HCT116 (cell line): Measurements from ENCODE around the gene NASP. TPM values are rescaled to one million over a fixed set of nuclear protein-coding genes. Genes with fewer than 3 reads are reported as not detected.

Experiments
- ATAC-seq: fragments of 200-7000 bp; cut with Tn5 transposase; 2 replicates; pipeline ENCODE4 v1.9.1; 2020; ENCODE audit warnings: mild to moderate bottlenecking, moderate library complexity
- BruUV-seq: library from RNA; stranded (reverse); fragments of 400-500 nt; replicated peaks from 2 replicates; lab custom pipeline; 2021; lab: Mats Ljungman, UMichigan
- CTCF ChIA-PET: fragments of 300-600 bp; sonication (Branson Sonifier 250); formaldehyde crosslinking; loops from one replicate; lab custom pipeline; 2021; ENCODE audit warnings: antibody characterized with exemption; lab: Charles Lee
- POLR2A ChIA-PET: fragments of 300-600, 350-600 bp; sonication (Branson Sonifier 250); formaldehyde crosslinking; loops from one replicate; lab custom pipeline; 2021; ENCODE audit warnings: antibody characterized with exemption; lab: Charles Lee
- RAD21 ChIA-PET, 2 experiments: fragments of 300-600 bp; sonication (Branson Sonifier 250); formaldehyde crosslinking; loops; one replicate each; lab custom pipeline; 2023; ENCODE audit warnings: low total read pairs in 2 of 2; ENCODE audit not compliant: uncharacterized antibody in 2 of 2, unreplicated experiment in 2 of 2, low non-redundant PET in 1 of 2; lab: Charles Lee
- DNase-seq: peaks from one replicate; pipeline ENCODE4 v3.0.0-alpha.2; 2010; ENCODE audit warnings: low read depth, low spot score
- H2AFZ ChIP-seq: fragments of 200-600 bp; shearing (Covaris generic), sonication (generic); 2 replicates; pipeline ENCODE4 v1.6.1; 2017; ENCODE audit warnings: low read depth, mixed run types, mixed read lengths, antibody characterized with exemption, low read length; ENCODE audit not compliant: poor library complexity, severe bottlenecking
- H3K27ac ChIP-seq: 2 replicates; pipeline ENCODE4 v1.5.1; 2012; ENCODE audit warnings: low read depth, low read length
- H3K27me3 ChIP-seq: fragments of 200-600 bp; sonication (generic); 2 replicates; pipeline ENCODE4 v1.6.1; 2016; ENCODE audit warnings: mixed run types, low read length, mixed read lengths; ENCODE audit not compliant: insufficient read depth
- H3K36me3 ChIP-seq, 2 experiments: fragments of 200-500 bp in 1 of 2; fragments of 200-600 bp in 1 of 2; sonication (Bioruptor generic) in 1 of 2; sonication (generic) in 1 of 2; 2 replicates each; pipeline versions ENCODE4 v1.5.1 to v1.6.1; 2014 to 2016; ENCODE audit warnings: low read length in 2 of 2, inconsistent platforms in 1 of 2, mixed read lengths in 1 of 2, mixed run types in 1 of 2; ENCODE audit not compliant: insufficient read depth in 2 of 2, control insufficient read depth in 1 of 2
- H3K4me1 ChIP-seq, 2 experiments: fragments of 200-600 bp in 1 of 2; sonication (generic) in 1 of 2; 2 replicates each; pipeline versions ENCODE4 v1.5.1 to v1.6.1; 2012 to 2017; ENCODE audit warnings: low read length in 2 of 2, inconsistent platforms in 1 of 2, mild to moderate bottlenecking in 1 of 2, mixed read lengths in 1 of 2, mixed run types in 1 of 2, moderate library complexity in 1 of 2; ENCODE audit not compliant: insufficient read depth in 2 of 2, control insufficient read depth in 1 of 2
- H3K4me2 ChIP-seq: fragments of 200-600 bp; sonication (generic); 2 replicates; pipeline ENCODE4 v1.6.1; 2017; ENCODE audit warnings: mixed run types, low read length, mixed read lengths
- H3K4me3 ChIP-seq, 2 experiments: fragments of 200-600 bp in 1 of 2; sonication (generic) in 1 of 2; replicated peaks in 1 of 2; 2 replicates each; pipeline ENCODE4 v1.5.1; 2011 to 2016; ENCODE audit warnings: low read length in 2 of 2, control low read depth in 1 of 2, low read depth in 1 of 2, mild to moderate bottlenecking in 1 of 2, mixed read lengths in 1 of 2, mixed run types in 1 of 2
- H3K79me2 ChIP-seq: fragments of 200-600 bp; sonication (generic); 2 replicates; pipeline ENCODE4 v1.6.1; 2017; ENCODE audit warnings: mild to moderate bottlenecking, mixed run types, low read length, moderate library complexity, mixed read lengths; ENCODE audit not compliant: insufficient read depth
- H3K9ac ChIP-seq: fragments of 200-600 bp; sonication (generic); 2 replicates; pipeline ENCODE4 v1.6.1; 2016; ENCODE audit warnings: low read length, mixed read lengths
- H3K9me2 ChIP-seq: fragments of 200-600 bp; sonication (generic), shearing (Covaris generic); 2 replicates; pipeline ENCODE4 v1.6.1; 2017; ENCODE audit warnings: mixed run types, mild to moderate bottlenecking, moderate library complexity; ENCODE audit not compliant: insufficient read depth
- H3K9me3 ChIP-seq, 2 experiments: fragments of 200-500 bp in 1 of 2; fragments of 200-600 bp in 1 of 2; sonication (Bioruptor generic) in 1 of 2; sonication (generic) in 1 of 2; 2 replicates each; pipeline ENCODE4 v1.6.1; 2014 to 2017; ENCODE audit warnings: low read length in 2 of 2, mixed read lengths in 2 of 2, inconsistent platforms in 1 of 2, low read depth in 1 of 2, mild to moderate bottlenecking in 1 of 2, mixed run types in 1 of 2, moderate library complexity in 1 of 2; ENCODE audit not compliant: control insufficient read depth in 1 of 2, insufficient read depth in 1 of 2
- H4K20me1 ChIP-seq: fragments of 200-600 bp; sonication (generic), shearing (Covaris generic); 2 replicates; pipeline ENCODE4 v1.6.1; 2017; ENCODE audit warnings: mixed run types, mild to moderate bottlenecking, moderate library complexity; ENCODE audit not compliant: insufficient read depth
- CBX3 ChIP-seq: IDR thresholded peaks from 2 replicates; pipeline ENCODE4 v1.6.1; 2012; ENCODE audit warnings: low read depth
- CEBPB ChIP-seq: IDR thresholded peaks from 2 replicates; pipeline ENCODE4 v1.6.1; 2012; ENCODE audit warnings: low read depth
- ELF1 ChIP-seq: IDR thresholded peaks from 2 replicates; pipeline ENCODE4 v1.6.1; 2012; ENCODE audit warnings: low read depth, borderline replicate concordance
- EZH2phosphoT487 ChIP-seq: fragments of 200-600 bp; IDR thresholded peaks from 2 replicates; pipeline ENCODE4 v1.6.1; 2018; ENCODE audit warnings: antibody characterized with exemption, borderline replicate concordance
- POLR2A ChIP-seq: IDR thresholded peaks from 2 replicates; pipeline ENCODE4 v1.7.0; 2011; ENCODE audit warnings: borderline replicate concordance; ENCODE audit not compliant: insufficient read depth, insufficient read length; ENCODE audit errors: extremely low read depth
- POLR2AphosphoS5 ChIP-seq: IDR thresholded peaks from 2 replicates; pipeline ENCODE4 v1.6.1; 2011; ENCODE audit warnings: mild to moderate bottlenecking, low read depth, low read length, moderate library complexity
- SP1 ChIP-seq: IDR thresholded peaks from 2 replicates; pipeline ENCODE4 v1.6.1; 2012; ENCODE audit warnings: low read depth
- ZFX ChIP-seq: fragments of 450-650 bp; IDR thresholded peaks from 2 replicates; pipeline ENCODE4 v1.6.1; 2017
- intact Hi-C: fragments of 100-400 bp; cut with micrococcal nuclease; formaldehyde crosslinking; loops from 2 replicates; pipeline ENCODE4 v1.10.0; 2022
- total RNA-seq: library from RNA; stranded (reverse); gene quantifications from one replicate; pipeline ENCODE4 v1.2.1, GENCODE V29; 2021; ENCODE audit not compliant: unreplicated experiment
- TF ChIP-seq, protein P1 (sequence below): IDR thresholded peaks from 2 replicates; pipeline ENCODE4 v1.6.1; 2012; ENCODE audit warnings: low read depth

The NASP gene
- total RNA-seq, 1 experiment from 2014 or later, result 185 TPM

GRCh38 chr1:45604239-45604638 is 20.4 kb downstream of the NASP start (continued):
- TF ChIP-seq, protein P1, sequence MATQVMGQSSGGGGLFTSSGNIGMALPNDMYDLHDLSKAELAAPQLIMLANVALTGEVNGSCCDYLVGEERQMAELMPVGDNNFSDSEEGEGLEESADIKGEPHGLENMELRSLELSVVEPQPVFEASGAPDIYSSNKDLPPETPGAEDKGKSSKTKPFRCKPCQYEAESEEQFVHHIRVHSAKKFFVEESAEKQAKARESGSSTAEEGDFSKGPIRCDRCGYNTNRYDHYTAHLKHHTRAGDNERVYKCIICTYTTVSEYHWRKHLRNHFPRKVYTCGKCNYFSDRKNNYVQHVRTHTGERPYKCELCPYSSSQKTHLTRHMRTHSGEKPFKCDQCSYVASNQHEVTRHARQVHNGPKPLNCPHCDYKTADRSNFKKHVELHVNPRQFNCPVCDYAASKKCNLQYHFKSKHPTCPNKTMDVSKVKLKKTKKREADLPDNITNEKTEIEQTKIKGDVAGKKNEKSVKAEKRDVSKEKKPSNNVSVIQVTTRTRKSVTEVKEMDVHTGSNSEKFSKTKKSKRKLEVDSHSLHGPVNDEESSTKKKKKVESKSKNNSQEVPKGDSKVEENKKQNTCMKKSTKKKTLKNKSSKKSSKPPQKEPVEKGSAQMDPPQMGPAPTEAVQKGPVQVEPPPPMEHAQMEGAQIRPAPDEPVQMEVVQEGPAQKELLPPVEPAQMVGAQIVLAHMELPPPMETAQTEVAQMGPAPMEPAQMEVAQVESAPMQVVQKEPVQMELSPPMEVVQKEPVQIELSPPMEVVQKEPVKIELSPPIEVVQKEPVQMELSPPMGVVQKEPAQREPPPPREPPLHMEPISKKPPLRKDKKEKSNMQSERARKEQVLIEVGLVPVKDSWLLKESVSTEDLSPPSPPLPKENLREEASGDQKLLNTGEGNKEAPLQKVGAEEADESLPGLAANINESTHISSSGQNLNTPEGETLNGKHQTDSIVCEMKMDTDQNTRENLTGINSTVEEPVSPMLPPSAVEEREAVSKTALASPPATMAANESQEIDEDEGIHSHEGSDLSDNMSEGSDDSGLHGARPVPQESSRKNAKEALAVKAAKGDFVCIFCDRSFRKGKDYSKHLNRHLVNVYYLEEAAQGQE, result no peak
- no peak for TF ChIP-seq EZH2phosphoT487

DNA sequence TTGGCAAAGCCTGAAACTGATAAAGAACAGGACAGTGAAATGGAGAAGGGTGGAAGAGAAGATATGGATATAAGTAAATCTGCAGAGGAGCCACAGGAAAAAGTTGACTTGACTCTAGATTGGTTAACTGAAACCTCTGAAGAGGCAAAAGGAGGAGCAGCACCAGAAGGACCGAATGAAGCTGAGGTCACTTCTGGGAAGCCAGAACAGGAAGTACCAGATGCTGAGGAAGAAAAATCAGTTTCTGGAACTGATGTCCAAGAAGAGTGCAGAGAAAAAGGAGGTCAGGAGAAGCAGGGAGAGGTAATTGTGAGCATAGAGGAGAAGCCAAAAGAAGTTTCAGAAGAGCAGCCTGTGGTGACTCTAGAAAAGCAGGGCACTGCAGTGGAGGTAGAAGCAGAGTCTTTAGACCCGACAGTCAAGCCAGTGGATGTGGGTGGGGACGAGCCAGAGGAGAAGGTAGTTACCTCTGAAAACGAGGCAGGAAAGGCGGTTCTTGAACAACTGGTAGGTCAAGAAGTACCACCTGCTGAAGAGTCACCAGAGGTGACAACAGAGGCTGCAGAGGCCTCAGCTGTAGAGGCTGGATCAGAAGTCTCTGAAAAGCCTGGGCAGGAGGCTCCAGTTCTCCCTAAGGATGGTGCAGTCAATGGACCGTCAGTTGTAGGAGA is 23.7 kb downstream of the NASP start:
- H3K4me1 ChIP-seq, result no peaks in the 10 kb centered on the region
- H3K9ac ChIP-seq, result no peak overlapping the region
- CTCF ChIA-PET, result no interaction called here
- DNase-seq, result no peak
- TF ChIP-seq ZFX, result no peak
- TF ChIP-seq ELF1, result no peak
- no peak for TF ChIP-seq SP1
- no peak for TF ChIP-seq CEBPB
- TF ChIP-seq CBX3, result no peak
- no peak for TF ChIP-seq POLR2AphosphoS5
- TF ChIP-seq POLR2A, result no peak
- TF ChIP-seq, all 23 proteins: peak for 0
- Histone ChIP-seq H3K9me2 (no peaks in the 10 kb centered on the region), H3K27ac (no peak overlapping the region), H3K4me2 (no peak overlapping the region), H3K27me3 (no peaks in the 10 kb centered on the region), H3K9me3 (no peaks in the 10 kb centered on the region), H4K20me1 (peaks cover 18% of the 10 kb centered on the region; the same call in 1 of the 2 replicates), H3K79me2 (peaks cover 89% of the 10 kb centered on the region), H3K4me3 (no peak overlapping the region), H2AFZ (no peak overlapping the region), H3K36me3 (peaks cover 36 to 56% of the 10 kb centered on the region in 2 experiments)
- intact Hi-C loops, result no loop called here
- BruUV-seq, result TSS peak; percentile 31
- ChIA-PET RAD21 (no interaction called here), POLR2A (interaction anchor here (1.1 kb wide), 1 partner anchor 24 kb away, joined by 3 read pairs; no protein-coding TSS in a partner anchor)
- ATAC-seq, result no peak
